ENCODE data around the gene SMOC2.

The SMOC2 gene

GRCh38 chr6:168448243-168448855 lies 7.4 kb downstream of the SMOC2 start:
- DNase-seq = no peak

GRCh38 chr6:168450917-168451316 lies 9.9 kb downstream of the SMOC2 start:
- DNase-seq = no peak

GRCh38 chr6:168451805-168452517 lies 11.0 kb downstream of the SMOC2 start:
- DNase-seq = no peak

- no peak for DNase-seq
Measured at GRCh38 chr6:168452685-168453377, 11.8 kb downstream of the SMOC2 start.

DNA sequence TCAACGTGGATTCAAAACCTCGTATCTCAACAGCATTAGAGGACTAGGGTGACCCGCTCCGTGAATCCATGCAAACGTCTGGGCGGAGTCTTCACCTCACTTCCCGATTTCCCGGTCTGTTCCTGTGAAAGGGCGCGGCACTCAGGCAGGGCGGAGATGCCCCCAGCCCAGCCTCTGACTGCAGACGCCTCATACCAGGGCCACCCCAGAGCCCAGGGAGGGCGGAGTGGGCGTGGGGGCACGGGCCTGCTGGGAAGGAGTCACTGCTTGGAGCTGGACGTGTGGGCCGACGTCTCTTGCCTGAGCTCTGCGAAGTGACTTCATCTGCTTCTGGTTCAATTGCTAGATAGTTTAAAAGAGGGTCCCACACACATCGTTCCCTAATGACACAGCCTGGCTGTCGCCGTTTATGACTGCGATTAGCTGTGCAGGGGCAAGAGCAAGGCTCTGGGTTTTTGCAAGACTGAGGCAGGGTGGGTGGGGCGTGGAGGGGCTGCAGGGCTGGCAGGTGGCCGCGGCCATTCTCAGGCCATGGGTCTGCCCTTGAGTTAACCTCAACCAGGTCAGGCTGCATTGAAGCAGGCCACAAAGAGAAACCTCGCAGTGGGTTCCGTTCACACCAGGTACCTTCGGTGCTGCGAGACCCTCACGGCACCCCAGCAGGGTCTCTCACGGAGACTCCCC lies 15.0 kb downstream of the SMOC2 start:
- no peak for DNase-seq

GRCh38 chr6:168456907-168457652 lies 16.1 kb downstream of the SMOC2 start:
- DNase-seq = no peak

DNA sequence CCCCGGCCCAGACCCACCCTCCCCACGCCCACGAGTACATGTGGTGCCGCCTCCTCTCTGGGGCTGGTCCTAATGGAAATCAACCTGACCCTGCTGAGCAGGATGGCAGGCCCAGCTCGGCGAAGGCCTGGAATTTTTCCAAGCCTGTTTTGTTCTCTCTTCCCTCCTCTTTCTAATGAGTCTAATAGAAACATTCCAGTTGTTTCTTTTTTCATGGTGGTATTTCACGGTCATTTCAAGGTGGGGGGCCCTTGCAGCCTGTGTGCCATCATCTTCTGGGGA lies 16.6 kb downstream of the SMOC2 start:
- no peak for DNase-seq

GRCh38 chr6:168458101-168458500 lies 17.1 kb downstream of the SMOC2 start:
- no peak for DNase-seq

DNA sequence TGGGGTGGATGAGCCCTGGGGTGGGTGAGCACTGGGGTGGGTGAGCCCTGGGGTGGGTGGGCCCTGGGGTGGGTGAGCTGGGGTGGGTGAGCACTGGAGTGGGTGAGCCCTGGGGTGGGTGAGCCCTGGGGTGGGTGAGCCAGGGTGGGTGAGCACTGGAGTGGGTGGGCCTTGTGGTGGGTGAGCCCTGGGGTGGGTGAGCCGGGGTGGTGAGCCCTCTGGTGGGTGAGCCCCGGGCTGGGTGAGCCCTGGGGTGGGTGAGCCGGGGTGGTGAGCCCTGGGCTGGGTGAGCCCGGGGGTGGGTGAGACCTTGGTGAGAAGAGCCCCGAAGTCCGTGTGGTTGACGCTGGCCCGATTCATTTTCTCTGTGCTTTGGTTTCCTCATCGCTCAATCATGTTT lies 18.6 kb downstream of the SMOC2 start:
- DNase-seq = no peak

- no peak for DNase-seq
Measured at GRCh38 chr6:168462289-168462853, 21.4 kb downstream of the SMOC2 start.

- no peak for DNase-seq
Measured at GRCh38 chr6:168464546-168464945, 23.6 kb downstream of the SMOC2 start.

DNA sequence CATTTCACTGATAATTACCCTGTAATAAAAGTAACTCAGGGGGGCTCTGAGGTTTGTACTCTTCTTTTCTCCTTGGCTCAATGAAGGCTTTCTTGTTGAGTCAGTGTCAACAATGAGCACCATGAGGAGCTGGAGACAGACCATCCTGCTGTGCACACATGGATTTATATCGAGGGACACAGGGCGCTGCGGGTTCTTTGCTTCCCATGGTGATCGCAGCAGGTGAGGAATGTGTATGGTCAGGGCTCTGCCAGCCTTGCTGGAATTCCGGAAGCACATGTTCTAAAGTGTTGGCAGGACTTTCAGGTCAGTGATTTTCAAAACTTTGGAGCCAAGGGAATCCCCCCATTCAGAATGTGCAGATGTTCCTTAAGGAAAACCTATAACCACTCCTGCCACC lies 27.1 kb downstream of the SMOC2 start:
- no peak for DNase-seq

- DNase-seq = no peak
Measured at GRCh38 chr6:168469521-168469920, 28.5 kb downstream of the SMOC2 start.

DNA sequence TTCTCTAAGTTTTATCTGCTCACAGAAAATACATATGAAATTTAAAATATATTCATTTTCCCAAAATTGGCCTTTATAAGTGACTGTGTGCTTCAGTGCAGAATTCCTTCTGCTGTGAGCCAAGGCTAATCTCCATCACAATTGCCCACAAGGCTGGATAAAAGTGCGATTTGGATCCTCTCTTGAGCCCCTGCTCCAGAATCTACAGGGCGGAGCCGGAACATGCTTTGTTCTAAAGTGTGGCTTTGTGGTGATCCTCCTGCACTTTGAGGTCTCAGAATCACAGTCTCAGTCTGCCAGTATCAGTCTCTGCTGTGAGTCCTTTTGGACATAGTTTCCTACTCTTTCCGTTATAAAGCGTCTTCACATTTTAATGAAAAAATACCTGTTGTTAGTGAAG lies 28.9 kb downstream of the SMOC2 start:
- DNase-seq = no peak

DNA sequence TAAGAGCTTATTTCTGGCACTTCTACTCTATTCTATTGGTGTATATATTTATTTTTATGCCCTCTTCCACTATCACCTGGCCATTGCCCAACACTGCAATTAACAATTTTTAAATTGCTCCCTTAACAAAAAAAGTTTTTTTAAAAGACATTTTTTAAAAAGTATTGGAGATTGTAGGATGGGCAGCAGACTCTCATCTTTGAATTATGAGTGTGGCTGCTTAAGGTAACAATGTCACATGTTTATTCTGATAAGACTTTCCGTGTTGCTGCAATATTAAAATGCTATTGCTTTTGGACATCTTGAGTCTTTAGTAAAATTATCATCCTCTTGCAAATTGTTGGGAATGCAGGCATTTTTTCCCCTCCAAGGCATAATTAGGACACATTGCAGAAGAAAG lies 31.4 kb downstream of the SMOC2 start:
- DNase-seq = no peak

DNA sequence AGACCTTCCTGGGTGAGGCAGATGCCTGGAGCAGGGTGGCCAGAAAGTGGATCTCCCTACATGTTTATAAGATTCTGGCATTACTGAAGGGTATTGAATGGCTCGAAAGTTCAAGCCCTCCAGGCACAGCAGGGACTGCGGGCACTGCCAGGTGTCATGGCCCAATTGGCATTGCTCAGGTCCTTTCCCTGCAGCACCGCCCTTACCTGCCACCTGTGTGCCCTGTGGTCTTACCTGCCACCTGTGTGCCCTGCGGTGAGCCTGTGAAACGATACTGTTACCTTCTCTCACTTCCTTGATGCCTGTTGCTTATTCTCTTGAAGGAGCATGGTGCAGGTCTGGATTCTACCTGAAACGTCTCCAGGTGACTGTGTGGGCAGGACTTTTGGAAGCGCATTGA lies 32.2 kb downstream of the SMOC2 start:
- DNase-seq = no peak

- no peak for DNase-seq
Measured at GRCh38 chr6:168475188-168476013, 34.4 kb downstream of the SMOC2 start.

DNA sequence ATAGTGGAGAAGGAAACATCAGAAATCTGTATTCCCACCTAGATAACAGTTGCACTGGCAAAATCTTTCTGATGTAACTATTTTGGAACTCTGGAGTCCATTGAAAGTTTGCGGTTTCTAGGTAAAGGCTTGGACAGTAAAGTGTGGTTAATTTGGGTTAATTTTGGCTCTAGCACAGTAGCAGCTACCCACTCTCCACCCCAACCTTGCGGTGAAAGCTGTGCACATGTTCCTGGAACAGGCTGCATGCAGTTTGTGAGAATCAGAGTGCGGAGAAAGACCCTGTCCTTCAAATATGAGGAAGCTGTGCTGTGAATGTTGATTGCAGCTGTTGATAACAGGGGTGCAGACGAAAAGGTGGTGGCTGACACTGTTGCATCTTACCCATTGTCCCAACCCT lies 38.4 kb downstream of the SMOC2 start:
- no peak for DNase-seq

- no peak for DNase-seq
Measured at GRCh38 chr6:168480481-168480880, 39.5 kb downstream of the SMOC2 start.

- DNase-seq = no peak
Measured at GRCh38 chr6:168485818-168486217, 44.8 kb downstream of the SMOC2 start.

- DNase-seq = no peak
Measured at GRCh38 chr6:168490757-168491156, 49.8 kb downstream of the SMOC2 start.

GRCh38 chr6:168493976-168494375 lies 53.0 kb downstream of the SMOC2 start:
- DNase-seq = no peak
